PC-3 (cell line): ENCODE results near the gene BEX1. TPM values are rescaled to one million over a fixed set of nuclear protein-coding genes. Genes with fewer than 3 reads are reported as not detected.

Experiments used
- ATAC-seq: fragments of 200-7000 bp; cut with Tn5 transposase; 2 replicates; pipeline ENCODE4 v1.9.1; 2020; ENCODE audit warnings: mild to moderate bottlenecking, moderate library complexity
- BruUV-seq: library from RNA; stranded (reverse); fragments of 400-500 nt; replicated peaks from 2 replicates; lab custom pipeline; 2021; lab: Mats Ljungman, UMichigan
- CTCF ChIA-PET: fragments of 300-600 bp; sonication (Branson Sonifier 250); formaldehyde crosslinking; loops from one replicate; lab custom pipeline; 2022; ENCODE audit warnings: antibody characterized with exemption; lab: Charles Lee
- POLR2A ChIA-PET: fragments of 300-600 bp; sonication (Branson Sonifier 250); formaldehyde crosslinking; loops from one replicate; lab custom pipeline; 2022; ENCODE audit warnings: antibody characterized with exemption; ENCODE audit not compliant: unreplicated experiment; lab: Charles Lee
- DNase-seq: peaks from one replicate; pipeline ENCODE4 v3.0.0-alpha.2; 2015
- H2AFZ ChIP-seq: fragments of 300-600 bp; sonication (generic); 2 replicates; pipeline ENCODE4 v1.6.0; 2016; ENCODE audit warnings: antibody characterized with exemption, low read length
- H3F3A ChIP-seq: fragments of 300-600 bp; sonication (generic); one replicate; pipeline ENCODE4 v1.6.0; 2017; ENCODE audit warnings: antibody characterized with exemption, low read length, control low read depth, mild to moderate bottlenecking; ENCODE audit not compliant: unreplicated experiment
- H3K27ac ChIP-seq: fragments of 300-600 bp; sonication (generic); 2 replicates; pipeline ENCODE4 v1.5.1; 2016; ENCODE audit warnings: mild to moderate bottlenecking, low read length
- H3K27me3 ChIP-seq: fragments of 300-600 bp; sonication (generic); 2 replicates; pipeline ENCODE4 v1.6.1; 2016; ENCODE audit warnings: low read length, mixed read lengths
- H3K36me3 ChIP-seq: fragments of 300-600 bp; sonication (generic); 2 replicates; pipeline ENCODE4 v1.6.1; 2016; ENCODE audit warnings: low read depth, mixed run types, low read length, mixed read lengths
- H3K4me1 ChIP-seq: fragments of 300-600 bp; sonication (generic); 2 replicates; pipeline ENCODE4 v1.5.1; 2016; ENCODE audit warnings: low read length; ENCODE audit not compliant: insufficient read depth
- H3K4me2 ChIP-seq: fragments of 300-600 bp; sonication (generic); 2 replicates; pipeline ENCODE4 v1.6.0; 2016; ENCODE audit warnings: low read length
- H3K4me3 ChIP-seq: fragments of 300-600 bp; sonication (generic); 2 replicates; pipeline ENCODE4 v1.5.1; 2016; ENCODE audit warnings: mild to moderate bottlenecking, low read length, mixed read lengths
- H3K79me2 ChIP-seq: fragments of 300-600 bp; sonication (generic); 2 replicates; pipeline ENCODE4 v1.6.1; 2017; ENCODE audit warnings: low read length, mixed read lengths
- H3K9ac ChIP-seq: fragments of 300-600 bp; sonication (generic); 2 replicates; pipeline ENCODE4 v1.6.0; 2016; ENCODE audit warnings: mild to moderate bottlenecking, low read length
- H3K9me2 ChIP-seq: fragments of 300-600 bp; sonication (generic); replicated peaks from 2 replicates; pipeline ENCODE4 v1.6.1; 2016; ENCODE audit warnings: mixed run types, low read length, mixed read lengths
- H3K9me3 ChIP-seq: fragments of 300-600 bp; sonication (generic); 2 replicates; pipeline ENCODE4 v1.6.1; 2016; ENCODE audit warnings: low read length, mixed read lengths
- H4K20me1 ChIP-seq: fragments of 300-600 bp; sonication (generic); 2 replicates; pipeline ENCODE4 v1.6.1; 2016; ENCODE audit warnings: low read length, mixed read lengths
- EZH2 ChIP-seq: fragments of 300-600 bp; sonication (generic); IDR thresholded peaks from one replicate; pipeline ENCODE4 v1.6.1; 2017; ENCODE audit warnings: antibody characterized with exemption, mild to moderate bottlenecking, low read length; ENCODE audit not compliant: unreplicated experiment
- EZH2phosphoT487 ChIP-seq: fragments of 300-600 bp; sonication (generic); IDR thresholded peaks from 2 replicates; pipeline ENCODE4 v1.6.1; 2018; ENCODE audit warnings: mild to moderate bottlenecking, antibody characterized with exemption, low read length, borderline replicate concordance
- intact Hi-C: fragments of 100-400 bp; cut with micrococcal nuclease; formaldehyde crosslinking; loops from 2 replicates; pipeline ENCODE4 v1.9.0; 2023
- total RNA-seq: library from RNA; depleted of rRNA; stranded (reverse); fragments of >200 nt; gene quantifications from 2 replicates; pipeline ENCODE4 v1.2.3, GENCODE V29; 2014
- TF ChIP-seq, protein P1 (sequence below): fragments of 300-600 bp; sonication (generic); conservative IDR thresholded peaks from 2 replicates; pipeline ENCODE4 v1.5.1; 2017; ENCODE audit warnings: antibody characterized with exemption, low read depth, mild to moderate bottlenecking, low read length

BEX1 gene
- total RNA-seq, 1 experiment from 2014 or later: 4.0 TPM

DNA sequence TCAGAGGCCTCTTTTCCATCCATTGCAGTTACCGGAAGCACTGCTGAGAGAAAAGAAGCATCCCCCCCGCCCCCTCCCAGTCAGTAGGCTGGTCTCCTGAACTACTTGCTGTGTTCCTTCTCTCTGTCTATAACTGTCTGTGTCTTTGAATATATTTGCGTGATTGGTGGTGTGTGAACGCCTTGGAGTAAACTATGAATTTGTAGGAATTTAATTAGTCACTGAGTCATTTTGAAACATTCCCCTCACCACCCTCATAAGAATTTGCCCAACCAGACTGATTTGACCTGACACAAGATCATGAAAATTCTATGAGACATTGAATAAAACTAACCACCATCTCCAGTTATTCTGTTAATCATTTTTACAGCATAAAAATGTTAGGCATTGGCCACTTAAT, 35.7 kb upstream of the BEX1 start:
- no peaks in the 10 kb centered on the region for H3K27me3 ChIP-seq
- H2AFZ ChIP-seq: no peak overlapping the region
- H3K9me2 ChIP-seq: no peaks in the 10 kb centered on the region
- no peak for ATAC-seq
- intact Hi-C loops: no loop called here
- no peaks in the 10 kb centered on the region for H3K79me2 ChIP-seq
- TF ChIP-seq EZH2 (no peak), EZH2phosphoT487 (no peak)
- TF ChIP-seq, protein P1, sequence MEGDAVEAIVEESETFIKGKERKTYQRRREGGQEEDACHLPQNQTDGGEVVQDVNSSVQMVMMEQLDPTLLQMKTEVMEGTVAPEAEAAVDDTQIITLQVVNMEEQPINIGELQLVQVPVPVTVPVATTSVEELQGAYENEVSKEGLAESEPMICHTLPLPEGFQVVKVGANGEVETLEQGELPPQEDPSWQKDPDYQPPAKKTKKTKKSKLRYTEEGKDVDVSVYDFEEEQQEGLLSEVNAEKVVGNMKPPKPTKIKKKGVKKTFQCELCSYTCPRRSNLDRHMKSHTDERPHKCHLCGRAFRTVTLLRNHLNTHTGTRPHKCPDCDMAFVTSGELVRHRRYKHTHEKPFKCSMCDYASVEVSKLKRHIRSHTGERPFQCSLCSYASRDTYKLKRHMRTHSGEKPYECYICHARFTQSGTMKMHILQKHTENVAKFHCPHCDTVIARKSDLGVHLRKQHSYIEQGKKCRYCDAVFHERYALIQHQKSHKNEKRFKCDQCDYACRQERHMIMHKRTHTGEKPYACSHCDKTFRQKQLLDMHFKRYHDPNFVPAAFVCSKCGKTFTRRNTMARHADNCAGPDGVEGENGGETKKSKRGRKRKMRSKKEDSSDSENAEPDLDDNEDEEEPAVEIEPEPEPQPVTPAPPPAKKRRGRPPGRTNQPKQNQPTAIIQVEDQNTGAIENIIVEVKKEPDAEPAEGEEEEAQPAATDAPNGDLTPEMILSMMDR: no peak
- CTCF ChIA-PET: no interaction called here
- no peak overlapping the region for H3K4me2 ChIP-seq
- no peaks in the 10 kb centered on the region for H3K9me3 ChIP-seq
- H3K9ac ChIP-seq: no peak overlapping the region
- H3K36me3 ChIP-seq: no peaks in the 10 kb centered on the region
- no TSS peak for BruUV-seq
- H3K27ac ChIP-seq: no peak overlapping the region
- H3K4me3 ChIP-seq: no peak overlapping the region
- POLR2A ChIA-PET: no interaction called here
- no peaks in the 10 kb centered on the region for H3K4me1 ChIP-seq
- DNase-seq: no peak
- H3F3A ChIP-seq: no peaks in the 10 kb centered on the region
- no peaks in the 10 kb centered on the region for H4K20me1 ChIP-seq

- Histone ChIP-seq H3K27ac (no peak overlapping the region), H3K27me3 (no peaks in the 10 kb centered on the region), H3K4me2 (no peak overlapping the region), H3K9me2 (no peaks in the 10 kb centered on the region), H3K9ac (no peak overlapping the region), H3K4me1 (no peaks in the 10 kb centered on the region), H3K9me3 (no peaks in the 10 kb centered on the region), H3K79me2 (no peaks in the 10 kb centered on the region), H3K4me3 (no peak overlapping the region), H3F3A (no peaks in the 10 kb centered on the region), H3K36me3 (no peaks in the 10 kb centered on the region), H2AFZ (no peak overlapping the region), H4K20me1 (no peaks in the 10 kb centered on the region)
- intact Hi-C loops: no loop called here
- POLR2A ChIA-PET: no interaction called here
- BruUV-seq: no TSS peak
- ATAC-seq: no peak
- DNase-seq: no peak
- CTCF ChIA-PET: no interaction called here
- TF ChIP-seq EZH2 (no peak), EZH2phosphoT487 (no peak)
- TF ChIP-seq, protein P1: no peak
Measured at GRCh38 chrX:103098488-103098887, 34.5 kb upstream of the BEX1 start.

DNA sequence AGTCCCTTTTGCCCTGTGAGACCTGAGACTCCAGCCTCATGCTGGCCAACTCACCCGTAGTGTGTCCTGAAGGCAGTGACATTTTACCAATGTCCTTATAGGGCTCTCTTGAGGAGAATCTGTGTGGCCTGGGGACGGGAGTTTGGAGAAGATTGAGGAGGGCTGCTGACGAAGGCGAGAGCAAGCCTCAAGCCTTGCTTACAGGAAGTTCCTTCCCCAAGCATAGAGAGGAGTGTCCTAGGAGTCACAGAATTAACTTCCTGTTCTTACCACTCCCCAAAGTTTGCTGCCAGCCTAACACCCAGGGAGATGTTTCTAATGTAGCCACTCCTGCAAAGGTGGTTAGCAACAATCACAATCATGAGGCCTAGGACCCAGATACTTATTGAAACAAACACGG, 29.0 kb upstream of the BEX1 start, which contains the start of gene NXF3:
Gene NXF3, minus strand, starts transcription at position 202 of the 400 bp plus-strand sequence. Its CDS starts 120 bp downstream, at position 82.
- ChIA-PET CTCF (no interaction called here), POLR2A (no interaction called here)
- BruUV-seq: no TSS peak

More for the DNA sequence above, 29.0 kb upstream of the BEX1 start, which contains the start of gene NXF3:
- H4K20me1 ChIP-seq: no peaks in the 10 kb centered on the region
- no peak for DNase-seq
- no peaks in the 10 kb centered on the region for H3K36me3 ChIP-seq
- H3F3A ChIP-seq: no peaks in the 10 kb centered on the region
- no peaks in the 10 kb centered on the region for H3K9me2 ChIP-seq
- no peaks in the 10 kb centered on the region for H3K79me2 ChIP-seq
- no peak for TF ChIP-seq EZH2phosphoT487
- no peak for TF ChIP-seq EZH2
- TF ChIP-seq, protein P1: no peak
- no peak within 1 kb of the TSS for H3K27ac ChIP-seq
- H3K9me3 ChIP-seq: no peaks in the 10 kb centered on the region
- no peak within 1 kb of the TSS for H2AFZ ChIP-seq
- no peak for ATAC-seq
- H3K4me2 ChIP-seq: no peak within 1 kb of the TSS
- H3K4me3 ChIP-seq: no peak within 1 kb of the TSS
- intact Hi-C loops: no loop called here
- no peak within 1 kb of the TSS for H3K9ac ChIP-seq
- H3K27me3 ChIP-seq: no peaks in the 10 kb centered on the region
- no peaks in the 10 kb centered on the region for H3K4me1 ChIP-seq
